Activated CD8-positive, alpha-beta T cell treated with anti-CD3 and anti-CD28 coated beads for 36 hours (primary cell): Measurements from ENCODE around the gene ALKBH2. TPM values are rescaled to one million over a fixed set of nuclear protein-coding genes. Genes with fewer than 3 reads are reported as not detected.

Experiments
- ATAC-seq: fragments of 200-7000 bp; cut with Tn5 transposase; one replicate; pipeline ENCODE4 v1.10.0; 2021; ENCODE audit warnings: mild to moderate bottlenecking, moderate library complexity
- CTCF ChIA-PET: fragments of 350-600 bp; sonication (Branson Sonifier 250); formaldehyde crosslinking; loops from one replicate; lab custom pipeline; 2021; ENCODE audit warnings: antibody characterized with exemption; lab: Charles Lee
- POLR2A ChIA-PET: fragments of 350-600 bp; sonication (Branson Sonifier 250); formaldehyde crosslinking; loops from one replicate; lab custom pipeline; 2021; ENCODE audit warnings: antibody characterized with exemption; lab: Charles Lee
- DNase-seq: peaks from one replicate; pipeline ENCODE4 v3.0.0-alpha.2; 2020
- H3K27ac Mint-ChIP-seq: one replicate; pipeline ENCODE4 v1.8.0; 2021; ENCODE audit warnings: mild to moderate bottlenecking, mixed read lengths
- H3K27me3 Mint-ChIP-seq: one replicate; pipeline ENCODE4 v1.8.0; 2021; ENCODE audit warnings: mixed read lengths
- H3K36me3 Mint-ChIP-seq: one replicate; pipeline ENCODE4 v1.8.0; 2021; ENCODE audit warnings: low read depth, mixed read lengths
- H3K4me1 Mint-ChIP-seq: one replicate; pipeline ENCODE4 v1.8.0; 2021; ENCODE audit warnings: low read depth, mixed read lengths
- H3K4me3 Mint-ChIP-seq: one replicate; pipeline ENCODE4 v1.8.0; 2021; ENCODE audit warnings: mild to moderate bottlenecking, moderate library complexity, mixed read lengths
- H3K9me3 Mint-ChIP-seq: one replicate; pipeline ENCODE4 v1.8.0; 2021; ENCODE audit warnings: mixed read lengths
- intact Hi-C: fragments of 100-400 bp; cut with micrococcal nuclease; formaldehyde crosslinking; loops from one replicate; pipeline ENCODE4 v1.10.0; 2022
- total RNA-seq, 2 experiments: library from RNA; stranded (reverse); gene quantifications; one replicate each; pipeline ENCODE4 v1.2.3, GENCODE V29; 2021
- TF ChIP-seq, protein P1 (sequence below): fragments of 200-600 bp; IDR thresholded peaks from one replicate; pipeline ENCODE4 v1.8.0; 2022; ENCODE audit warnings: antibody characterized with exemption, mild to moderate bottlenecking

Gene ALKBH2
- total RNA-seq, 2 experiments from 2014 or later, result 35.6 to 37.8 TPM

- no peaks in the 10 kb centered on the region for H3K36me3 Mint-ChIP-seq
- ATAC-seq, result no peak
- no peaks in the 10 kb centered on the region for H3K4me1 Mint-ChIP-seq
- ChIA-PET CTCF (interaction anchor here (2.3 kb wide), 1 partner anchor 15 kb away, joined by 11 read pairs; no protein-coding TSS in a partner anchor), POLR2A (interaction anchor here (0.7 kb wide), 1 partner anchor 394 kb away, joined by 3 read pairs; no protein-coding TSS in a partner anchor)
- no peak overlapping the region for H3K4me3 Mint-ChIP-seq
- TF ChIP-seq, protein P1, sequence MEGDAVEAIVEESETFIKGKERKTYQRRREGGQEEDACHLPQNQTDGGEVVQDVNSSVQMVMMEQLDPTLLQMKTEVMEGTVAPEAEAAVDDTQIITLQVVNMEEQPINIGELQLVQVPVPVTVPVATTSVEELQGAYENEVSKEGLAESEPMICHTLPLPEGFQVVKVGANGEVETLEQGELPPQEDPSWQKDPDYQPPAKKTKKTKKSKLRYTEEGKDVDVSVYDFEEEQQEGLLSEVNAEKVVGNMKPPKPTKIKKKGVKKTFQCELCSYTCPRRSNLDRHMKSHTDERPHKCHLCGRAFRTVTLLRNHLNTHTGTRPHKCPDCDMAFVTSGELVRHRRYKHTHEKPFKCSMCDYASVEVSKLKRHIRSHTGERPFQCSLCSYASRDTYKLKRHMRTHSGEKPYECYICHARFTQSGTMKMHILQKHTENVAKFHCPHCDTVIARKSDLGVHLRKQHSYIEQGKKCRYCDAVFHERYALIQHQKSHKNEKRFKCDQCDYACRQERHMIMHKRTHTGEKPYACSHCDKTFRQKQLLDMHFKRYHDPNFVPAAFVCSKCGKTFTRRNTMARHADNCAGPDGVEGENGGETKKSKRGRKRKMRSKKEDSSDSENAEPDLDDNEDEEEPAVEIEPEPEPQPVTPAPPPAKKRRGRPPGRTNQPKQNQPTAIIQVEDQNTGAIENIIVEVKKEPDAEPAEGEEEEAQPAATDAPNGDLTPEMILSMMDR, result no peak
- H3K27ac Mint-ChIP-seq, result no peak overlapping the region
- no peaks in the 10 kb centered on the region for H3K27me3 Mint-ChIP-seq
- intact Hi-C loops, result no loop called here
- no peak for DNase-seq
- no peaks in the 10 kb centered on the region for H3K9me3 Mint-ChIP-seq
These were observed 33.5 kb upstream of the ALKBH2 start for GRCh38 chr12:109126784-109127183.

DNA sequence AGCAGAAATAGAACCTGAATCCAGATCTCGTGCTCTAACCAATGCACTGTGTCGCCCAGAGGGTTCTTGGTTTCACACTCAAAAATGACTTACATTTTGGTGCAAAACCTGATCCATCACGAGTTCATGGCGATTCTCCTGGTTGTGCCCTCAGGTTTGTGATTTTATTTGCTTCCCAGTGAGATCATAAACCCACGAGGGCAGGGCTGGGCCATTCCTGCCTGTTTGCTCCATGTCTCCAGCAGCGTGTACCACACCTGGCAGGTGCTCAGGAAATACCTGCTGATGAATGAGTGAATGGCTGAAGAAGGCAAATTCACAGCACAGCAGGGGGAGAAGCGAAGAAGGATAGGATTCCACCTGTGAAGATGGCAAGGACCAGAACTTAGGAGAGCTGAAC lies 32.5 kb upstream of the ALKBH2 start:
- Mint-ChIP-seq H3K4me1 (no peaks in the 10 kb centered on the region), H3K4me3 (no peak overlapping the region), H3K9me3 (no peaks in the 10 kb centered on the region), H3K27me3 (no peaks in the 10 kb centered on the region), H3K36me3 (no peaks in the 10 kb centered on the region), H3K27ac (no peak overlapping the region)
- TF ChIP-seq, protein P1, result no peak
- DNase-seq, result no peak
- ChIA-PET POLR2A (no interaction called here), CTCF (interaction anchor here (2.3 kb wide), 1 partner anchor 14 kb away, joined by 11 read pairs; no protein-coding TSS in a partner anchor)
- no peak for ATAC-seq
- intact Hi-C loops, result no loop called here

- H3K27me3 Mint-ChIP-seq, result no peaks in the 10 kb centered on the region
- no peaks in the 10 kb centered on the region for H3K9me3 Mint-ChIP-seq
- no peak overlapping the region for H3K27ac Mint-ChIP-seq
- ChIA-PET CTCF (interaction anchor here (1.0 kb wide), 1 partner anchor 13 kb away, joined by 4 read pairs; no protein-coding TSS in a partner anchor), POLR2A (no interaction called here)
- no peaks in the 10 kb centered on the region for H3K36me3 Mint-ChIP-seq
- intact Hi-C loops, result no loop called here
- H3K4me3 Mint-ChIP-seq, result no peak overlapping the region
- TF ChIP-seq, protein P1, result no peak
- no peaks in the 10 kb centered on the region for H3K4me1 Mint-ChIP-seq
- ATAC-seq, result no peak
- no peak for DNase-seq
These were observed 31.8 kb upstream of the ALKBH2 start for GRCh38 chr12:109124878-109125648.

- H3K9me3 Mint-ChIP-seq, result no peaks in the 10 kb centered on the region
These were observed 28.1 kb upstream of the ALKBH2 start for GRCh38 chr12:109121346-109121880.

More at GRCh38 chr12:109121346-109121880, 28.1 kb upstream of the ALKBH2 start:
- CTCF ChIA-PET, result interaction anchor here (1.7 to 2.0 kb wide), 2 partner anchors 9 to 273 kb away, joined by 3 to 11 read pairs; no protein-coding TSS in a partner anchor
- Mint-ChIP-seq H3K4me1 (no peaks in the 10 kb centered on the region), H3K4me3 (no peak overlapping the region), H3K27ac (no peak overlapping the region), H3K36me3 (no peaks in the 10 kb centered on the region), H3K27me3 (no peaks in the 10 kb centered on the region)
- DNase-seq, result no peak
- POLR2A ChIA-PET, result no interaction called here
- intact Hi-C loops, result no loop called here
- no peak for ATAC-seq
- TF ChIP-seq, protein P1, result no peak
